AG04450 (cell line): ENCODE results near the gene ZBTB1. TPM values are rescaled to one million over a fixed set of nuclear protein-coding genes. Genes with fewer than 3 reads are reported as not detected.

Experiments used
- CTCF ChIA-PET: fragments of 300-600, 350-600 bp; formaldehyde crosslinking; extraction: SDS; loops from one replicate; lab custom pipeline; 2022; ENCODE audit warnings: antibody characterized with exemption, inconsistent platforms; lab: Charles Lee
- POLR2A ChIA-PET: fragments of 350-600 bp; formaldehyde crosslinking; extraction: SDS; loops from one replicate; lab custom pipeline; 2021; ENCODE audit warnings: antibody characterized with exemption, inconsistent platforms; lab: Yijun Ruan, JAX
- DNase-seq: peaks from one replicate; pipeline ENCODE4 v3.0.0-alpha.2; 2011; ENCODE audit warnings: low read depth, low spot score
- H3K27ac ChIP-seq: one replicate; pipeline ENCODE4 v1.5.1; 2012; ENCODE audit warnings: low read depth, low read length, control low read depth
- H3K27me3 ChIP-seq: one replicate; pipeline ENCODE4 v1.6.0; 2012; ENCODE audit warnings: low read length; ENCODE audit not compliant: control insufficient read depth, insufficient read depth
- H3K4me3 ChIP-seq: 2 replicates; pipeline ENCODE4 v1.5.1; 2011; ENCODE audit warnings: mild to moderate bottlenecking, low read depth, low read length, control low read depth
- H3K9me3 ChIP-seq: 2 replicates; pipeline ENCODE4 v1.5.1; 2012; ENCODE audit warnings: low read length; ENCODE audit not compliant: control insufficient read depth, insufficient read depth
- CTCF ChIP-seq: IDR thresholded peaks from 2 replicates; pipeline ENCODE4 v1.5.1; 2011; ENCODE audit warnings: low read depth, low read length, control low read depth, inconsistent platforms
- polyA plus RNA-seq: library from polyadenylated mRNA; depleted of rRNA; stranded (reverse); fragments of >200 nt; gene quantifications from 2 replicates; pipeline ENCODE4 v1.2.3, GENCODE V29; 2011; rRNA removed
- small RNA-seq: library from RNA; depleted of rRNA; stranded (forward); fragments of <200 nt; gene quantifications from one replicate; pipeline ENCODE3, GENCODE V24; 2012; ENCODE audit warnings: low read depth; ENCODE audit not compliant: insufficient read length

ZBTB1 gene
- polyA plus RNA-seq, 1 experiment = 42.1 TPM

DNA sequence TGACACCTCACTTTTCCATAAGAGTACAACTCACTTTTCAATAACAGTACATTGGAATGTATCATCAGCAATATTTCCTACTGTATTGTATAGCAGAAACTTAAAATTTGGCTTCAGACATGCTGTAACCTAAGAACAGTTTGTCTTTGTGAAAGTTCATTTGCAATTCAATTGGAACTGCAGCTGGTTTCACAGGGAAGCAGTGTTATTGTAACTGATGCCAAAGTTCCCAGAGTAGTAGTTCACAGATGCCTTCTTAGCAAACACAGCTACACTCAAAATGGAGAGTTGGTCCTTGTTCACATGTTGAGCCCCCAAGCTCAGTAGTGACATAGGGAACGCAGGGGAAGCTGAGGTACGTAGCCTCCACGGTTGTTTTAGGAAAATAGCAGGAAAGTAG lies 68.5 kb downstream of the ZBTB1 start:
- POLR2A ChIA-PET = no interaction called here
- CTCF ChIA-PET = interaction anchor here (0.8 to 1.5 kb wide), 2 partner anchors 63 to 64 kb away, joined by 4 read pairs; no protein-coding TSS in a partner anchor

More for the DNA sequence above, 68.5 kb downstream of the ZBTB1 start:
- Histone ChIP-seq H3K27ac (no peak overlapping the region), H3K9me3 (no peaks in the 10 kb centered on the region), H3K27me3 (no peaks in the 10 kb centered on the region), H3K4me3 (no peak overlapping the region)
- DNase-seq = peak; percentile 30
- TF ChIP-seq CTCF = no peak

Small RNA genes within 50 kb of the gene (small RNA-seq; reads per million reads assigned to genes)
- not detected for gene AL049869.4

Other genes with a start within 250 kb of the ZBTB1 start
- gene ESR2, start 210.4 kb upstream of the ZBTB1 start, polyA plus RNA-seq = 0.04 and 0.06 TPM in 2 replicates
- 30.7 and 31.6 TPM in 2 replicates for gene MTHFD1, start 116.4 kb upstream of the ZBTB1 start, polyA plus RNA-seq
- gene AKAP5, start 39.3 kb upstream of the ZBTB1 start, polyA plus RNA-seq = 0.58 and 0.77 TPM in 2 replicates
- 6.3 and 7.3 TPM in 2 replicates for gene ZBTB25, start 932 bp upstream of the ZBTB1 start, polyA plus RNA-seq
- gene HSPA2, start 36.0 kb downstream of the ZBTB1 start, polyA plus RNA-seq = 18.2 and 21.4 TPM in 2 replicates
- gene PPP1R36, start 45.2 kb downstream of the ZBTB1 start, polyA plus RNA-seq = 0.31 and 0.38 TPM in 2 replicates
- gene PLEKHG3, start 199.7 kb downstream of the ZBTB1 start, polyA plus RNA-seq = 6.4 and 6.6 TPM in 2 replicates